GM18511 (cell line): ENCODE results near the gene CRNN.

ENCODE experiments used
- ATAC-seq: cut with Tn5 transposase; IDR thresholded peaks from one replicate; pipeline ENCODE4 v1.9.1; 2021; ENCODE audit warnings: mild to moderate bottlenecking, moderate library complexity; ENCODE audit not compliant: unreplicated experiment

The CRNN gene

GRCh38 chr1:152426731-152427130 lies 12.7 kb upstream of the CRNN start:
- no peak for ATAC-seq

- no peak for ATAC-seq
Observed at GRCh38 chr1:152419917-152420316, 5.9 kb upstream of the CRNN start.

GRCh38 chr1:152415454-152416227 lies 1.6 kb upstream of the CRNN start:
- ATAC-seq, result no peak

GRCh38 chr1:152412756-152413155 lies 1.3 kb downstream of the CRNN start:
- no peak for ATAC-seq

- ATAC-seq, result no peak
Observed at GRCh38 chr1:152411134-152411533, 2.9 kb downstream of the CRNN start.

GRCh38 chr1:152410599-152410998 lies 3.5 kb downstream of the CRNN start:
- no peak for ATAC-seq

GRCh38 chr1:152410028-152410427 lies 4.0 kb downstream of the CRNN start:
- no peak for ATAC-seq

GRCh38 chr1:152408664-152409063 lies 5.4 kb downstream of the CRNN start:
- ATAC-seq, result no peak

- ATAC-seq, result no peak
Observed at GRCh38 chr1:152398812-152399698, 15.0 kb downstream of the CRNN start.

- no peak for ATAC-seq
Observed at GRCh38 chr1:152397474-152397873, 16.6 kb downstream of the CRNN start.

GRCh38 chr1:152394151-152394550 lies 19.9 kb downstream of the CRNN start:
- no peak for ATAC-seq

- no peak for ATAC-seq
Observed at GRCh38 chr1:152392909-152393308, 21.2 kb downstream of the CRNN start.

- no peak for ATAC-seq
Observed at GRCh38 chr1:152388889-152389288, 25.2 kb downstream of the CRNN start.

GRCh38 chr1:152386940-152387339 lies 27.1 kb downstream of the CRNN start:
- ATAC-seq, result no peak

GRCh38 chr1:152380932-152381331 lies 33.1 kb downstream of the CRNN start:
- ATAC-seq, result no peak

- no peak for ATAC-seq
Observed at GRCh38 chr1:152374451-152374850, 39.6 kb downstream of the CRNN start.

GRCh38 chr1:152372672-152373071 lies 41.4 kb downstream of the CRNN start:
- no peak for ATAC-seq

GRCh38 chr1:152367436-152367835 lies 46.6 kb downstream of the CRNN start:
- no peak for ATAC-seq

- no peak for ATAC-seq
Observed at GRCh38 chr1:152359906-152360305, 54.2 kb downstream of the CRNN start, which contains the start of gene FLG2. TSS of gene FLG2 (minus strand) at chr1:152360006. CDS start at chr1:152358884, 1,122 bp downstream.
